ENCODE measurements around the gene CEP72.

Gene CEP72

GRCh38 chr5:643811-644271, 31.7 kb downstream of the CEP72 start:
- H3K36me3 ChIP-seq (replicated peaks; ENCODE audit: low read depth, low read length), result peaks cover 40% of the 10 kb centered on the region
- H3K27ac ChIP-seq (ENCODE audit: low read length), result peak overlapping the region; percentile 71

GRCh38 chr5:644509-644908, 32.4 kb downstream of the CEP72 start:
- TF ChIP-seq EZH2phosphoT487 (IDR thresholded peaks at IDR 0.05; ENCODE audit: low read depth) (no peak), CTCF (IDR thresholded peaks at IDR 0.05; ENCODE audit: low read depth, low read length) (no peak)
- Histone ChIP-seq H3K27ac (ENCODE audit: low read length) (peak overlapping the region; percentile 71), H4K20me1 (ENCODE audit: insufficient read depth, low read length) (peaks cover 13% of the 10 kb centered on the region), H3K36me3 (replicated peaks; ENCODE audit: low read depth, low read length) (peaks cover 40% of the 10 kb centered on the region), H3K4me2 (ENCODE audit: low read length) (peak overlapping the region; percentile 76), H3K9me3 (ENCODE audit: insufficient read depth, low read length) (no peaks in the 10 kb centered on the region), H3K4me1 (ENCODE audit: low read length) (peaks cover 26% of the 10 kb centered on the region), H2AFZ (ENCODE audit: low read depth, low read length) (no peak overlapping the region), H3K79me2 (ENCODE audit: low read length) (peaks cover 5% of the 10 kb centered on the region), H3K27me3 (ENCODE audit: low read depth, low read length) (no peaks in the 10 kb centered on the region), H3K4me3 (ENCODE audit: low read length) (peak overlapping the region; percentile 58), H3K9ac (ENCODE audit: low read length) (peak overlapping the region; percentile 13; the same call in 1 of the 2 replicates)

More at GRCh38 chr5:643811-644271, 31.7 kb downstream of the CEP72 start:
- no peak for TF ChIP-seq CTCF (IDR thresholded peaks at IDR 0.05; ENCODE audit: low read depth, low read length)
- TF ChIP-seq EZH2phosphoT487 (IDR thresholded peaks at IDR 0.05; ENCODE audit: low read depth), result no peak
- peak overlapping the region; percentile 30; the same call in 1 of the 2 replicates for H3K9ac ChIP-seq (ENCODE audit: low read length)
- no peaks in the 10 kb centered on the region for H3K27me3 ChIP-seq (ENCODE audit: low read depth, low read length)
- peaks cover 5% of the 10 kb centered on the region for H3K79me2 ChIP-seq (ENCODE audit: low read length)
- H3K4me2 ChIP-seq (ENCODE audit: low read length), result peak overlapping the region; percentile 76
- no peak overlapping the region for H2AFZ ChIP-seq (ENCODE audit: low read depth, low read length)
- peaks cover 13% of the 10 kb centered on the region for H4K20me1 ChIP-seq (ENCODE audit: insufficient read depth, low read length)
- no peaks in the 10 kb centered on the region for H3K9me3 ChIP-seq (ENCODE audit: insufficient read depth, low read length)
- H3K4me3 ChIP-seq (ENCODE audit: low read length), result peak overlapping the region; percentile 58
- peaks cover 26% of the 10 kb centered on the region for H3K4me1 ChIP-seq (ENCODE audit: low read length)

GRCh38 chr5:644971-645370, 32.8 kb downstream of the CEP72 start:
- TF ChIP-seq CTCF (IDR thresholded peaks at IDR 0.05; ENCODE audit: low read depth, low read length) (no peak), EZH2phosphoT487 (IDR thresholded peaks at IDR 0.05; ENCODE audit: low read depth) (no peak)
- peak overlapping the region; percentile 58; the same call in 1 of the 2 replicates for H3K4me3 ChIP-seq (ENCODE audit: low read length)
- H3K36me3 ChIP-seq (replicated peaks; ENCODE audit: low read depth, low read length), result peaks cover 40% of the 10 kb centered on the region
- H3K27ac ChIP-seq (ENCODE audit: low read length), result peak overlapping the region; percentile 71
- H3K4me1 ChIP-seq (ENCODE audit: low read length), result peaks cover 26% of the 10 kb centered on the region
- no peak overlapping the region for H2AFZ ChIP-seq (ENCODE audit: low read depth, low read length)
- H3K4me2 ChIP-seq (ENCODE audit: low read length), result peak overlapping the region; percentile 76
- no peaks in the 10 kb centered on the region for H3K27me3 ChIP-seq (ENCODE audit: low read depth, low read length)
- no peak overlapping the region for H3K9ac ChIP-seq (ENCODE audit: low read length)
- peaks cover 5% of the 10 kb centered on the region for H3K79me2 ChIP-seq (ENCODE audit: low read length)
- peaks cover 13% of the 10 kb centered on the region for H4K20me1 ChIP-seq (ENCODE audit: insufficient read depth, low read length)
- H3K9me3 ChIP-seq (ENCODE audit: insufficient read depth, low read length), result no peaks in the 10 kb centered on the region

- Histone ChIP-seq H3K27me3 (ENCODE audit: low read depth, low read length) (no peaks in the 10 kb centered on the region), H4K20me1 (ENCODE audit: insufficient read depth, low read length) (peaks cover 13% of the 10 kb centered on the region), H3K36me3 (replicated peaks; ENCODE audit: low read depth, low read length) (peaks cover 40% of the 10 kb centered on the region), H3K4me3 (ENCODE audit: low read length) (no peak overlapping the region), H3K4me1 (ENCODE audit: low read length) (peaks cover 26% of the 10 kb centered on the region), H3K9ac (ENCODE audit: low read length) (no peak overlapping the region), H3K79me2 (ENCODE audit: low read length) (peaks cover 5% of the 10 kb centered on the region), H3K9me3 (ENCODE audit: insufficient read depth, low read length) (no peaks in the 10 kb centered on the region), H2AFZ (ENCODE audit: low read depth, low read length) (no peak overlapping the region), H3K4me2 (ENCODE audit: low read length) (no peak overlapping the region), H3K27ac (ENCODE audit: low read length) (no peak overlapping the region)
- no peak for TF ChIP-seq EZH2phosphoT487 (IDR thresholded peaks at IDR 0.05; ENCODE audit: low read depth)
- no peak for TF ChIP-seq CTCF (IDR thresholded peaks at IDR 0.05; ENCODE audit: low read depth, low read length)
These were observed 33.3 kb downstream of the CEP72 start for GRCh38 chr5:645421-645820.

Measured in OCI-LY3 (cell line).